ENCODE measurements around the gene ZNF438. TPM values are rescaled to one million over a fixed set of nuclear protein-coding genes. Genes with fewer than 3 reads are reported as not detected.

Gene ZNF438
- total RNA-seq, 1 donor from 2014 or later, result 1.3 TPM

DNA sequence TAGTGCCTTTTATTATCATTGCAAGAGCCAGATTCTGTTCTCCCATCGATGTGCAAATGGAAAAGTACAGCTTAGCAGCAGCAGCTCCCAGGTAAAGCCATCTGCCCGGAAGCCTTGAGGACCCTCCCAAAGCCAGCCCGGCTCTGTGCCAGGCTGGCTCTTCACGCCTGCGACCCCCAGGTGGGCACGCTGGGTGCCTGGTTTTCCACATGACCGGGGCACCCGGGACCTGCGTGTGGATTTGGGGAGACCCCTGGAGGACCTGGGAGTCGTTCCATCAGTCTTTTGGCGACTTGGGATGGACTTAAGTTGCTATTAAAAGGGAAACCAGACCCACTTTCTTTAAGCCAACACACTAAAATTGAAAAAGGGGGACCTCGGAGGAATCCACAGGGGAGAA is 196.5 kb downstream of the ZNF438 start:
- Histone ChIP-seq H3K36me3 (no peaks in the 10 kb centered on the region), H3K9me3 (ENCODE audit: low read depth) (no peaks in the 10 kb centered on the region), H3F3A (ENCODE audit: low read depth) (peaks cover 10% of the 10 kb centered on the region), H3K79me2 (ENCODE audit: low read depth) (no peaks in the 10 kb centered on the region), H3K4me3 (no peak overlapping the region), H3K4me2 (no peak overlapping the region), H3K4me1 (peaks cover 41% of the 10 kb centered on the region), H3K27ac (no peak overlapping the region), H3K9ac (no peak overlapping the region), H3K27me3 (no peaks in the 10 kb centered on the region), H2AFZ (replicated peaks) (no peak overlapping the region), H4K20me1 (ENCODE audit: low read depth) (no peaks in the 10 kb centered on the region)
- no peaks in the 10 kb centered on the region for H3K36me3 Mint-ChIP-seq
- peaks cover 8% of the 10 kb centered on the region for H3K27me3 Mint-ChIP-seq (ENCODE audit: insufficient read depth, low read depth)
- no peak overlapping the region for H3K27ac Mint-ChIP-seq
- TF ChIP-seq, protein P1, sequence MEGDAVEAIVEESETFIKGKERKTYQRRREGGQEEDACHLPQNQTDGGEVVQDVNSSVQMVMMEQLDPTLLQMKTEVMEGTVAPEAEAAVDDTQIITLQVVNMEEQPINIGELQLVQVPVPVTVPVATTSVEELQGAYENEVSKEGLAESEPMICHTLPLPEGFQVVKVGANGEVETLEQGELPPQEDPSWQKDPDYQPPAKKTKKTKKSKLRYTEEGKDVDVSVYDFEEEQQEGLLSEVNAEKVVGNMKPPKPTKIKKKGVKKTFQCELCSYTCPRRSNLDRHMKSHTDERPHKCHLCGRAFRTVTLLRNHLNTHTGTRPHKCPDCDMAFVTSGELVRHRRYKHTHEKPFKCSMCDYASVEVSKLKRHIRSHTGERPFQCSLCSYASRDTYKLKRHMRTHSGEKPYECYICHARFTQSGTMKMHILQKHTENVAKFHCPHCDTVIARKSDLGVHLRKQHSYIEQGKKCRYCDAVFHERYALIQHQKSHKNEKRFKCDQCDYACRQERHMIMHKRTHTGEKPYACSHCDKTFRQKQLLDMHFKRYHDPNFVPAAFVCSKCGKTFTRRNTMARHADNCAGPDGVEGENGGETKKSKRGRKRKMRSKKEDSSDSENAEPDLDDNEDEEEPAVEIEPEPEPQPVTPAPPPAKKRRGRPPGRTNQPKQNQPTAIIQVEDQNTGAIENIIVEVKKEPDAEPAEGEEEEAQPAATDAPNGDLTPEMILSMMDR (IDR thresholded peaks at IDR 0.05), result no peak
- TF ChIP-seq EZH2phosphoT487 (IDR thresholded peaks at IDR 0.05), result no peak
- no peak for TF ChIP-seq EZH2 (IDR thresholded peaks at IDR 0.05)
- no peak overlapping the region for H3K4me3 Mint-ChIP-seq
- H3K4me1 Mint-ChIP-seq, result peaks cover 16% of the 10 kb centered on the region
- H3K9me3 Mint-ChIP-seq, result no peaks in the 10 kb centered on the region
- no peak for DNase-seq (ENCODE audit: low spot score)

DNA sequence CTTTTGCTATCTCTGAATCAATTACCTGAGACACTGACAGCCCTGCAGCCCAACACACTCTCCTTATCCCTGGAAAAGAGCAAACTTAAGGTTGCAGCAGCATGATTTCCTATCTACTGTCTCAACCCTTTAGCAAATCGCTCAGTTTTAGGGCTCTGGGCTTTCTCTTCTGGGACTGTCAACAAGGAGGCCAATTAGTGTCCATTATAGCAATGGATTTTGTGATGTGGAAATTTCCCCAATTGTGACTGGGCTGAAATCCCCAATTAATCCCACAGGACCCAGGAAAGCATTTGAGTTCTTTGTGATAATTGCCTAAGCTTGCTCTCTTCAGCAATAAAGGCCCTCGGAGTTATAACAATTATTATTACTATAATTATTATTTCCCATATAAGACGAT is 197.0 kb downstream of the ZNF438 start:
- Histone ChIP-seq H3K4me2 (peak overlapping the region; percentile 43), H3K27me3 (no peaks in the 10 kb centered on the region), H3K4me3 (no peak overlapping the region), H3K9me3 (ENCODE audit: low read depth) (no peaks in the 10 kb centered on the region), H3K79me2 (ENCODE audit: low read depth) (no peaks in the 10 kb centered on the region), H3K27ac (no peak overlapping the region), H3F3A (ENCODE audit: low read depth) (peaks cover 10% of the 10 kb centered on the region), H3K9ac (no peak overlapping the region), H4K20me1 (ENCODE audit: low read depth) (no peaks in the 10 kb centered on the region), H3K4me1 (peaks cover 43% of the 10 kb centered on the region), H2AFZ (replicated peaks) (no peak overlapping the region), H3K36me3 (no peaks in the 10 kb centered on the region)
- DNase-seq (ENCODE audit: low spot score), result peak; percentile 69
- H3K4me3 Mint-ChIP-seq, result no peak overlapping the region
- no peaks in the 10 kb centered on the region for H3K36me3 Mint-ChIP-seq
- H3K27ac Mint-ChIP-seq, result no peak overlapping the region
- H3K27me3 Mint-ChIP-seq (ENCODE audit: insufficient read depth, low read depth), result peaks cover 8% of the 10 kb centered on the region
- peaks cover 21% of the 10 kb centered on the region for H3K4me1 Mint-ChIP-seq
- no peak for TF ChIP-seq EZH2 (IDR thresholded peaks at IDR 0.05)
- TF ChIP-seq EZH2phosphoT487 (IDR thresholded peaks at IDR 0.05), result no peak
- TF ChIP-seq, protein P1 (IDR thresholded peaks at IDR 0.05), result no peak
- no peaks in the 10 kb centered on the region for H3K9me3 Mint-ChIP-seq

- Mint-ChIP-seq H3K27me3 (ENCODE audit: insufficient read depth, low read depth) (peaks cover 8% of the 10 kb centered on the region), H3K4me1 (peaks cover 24% of the 10 kb centered on the region), H3K27ac (no peak overlapping the region), H3K9me3 (no peaks in the 10 kb centered on the region), H3K36me3 (no peaks in the 10 kb centered on the region), H3K4me3 (no peak overlapping the region)
- Histone ChIP-seq H3K79me2 (ENCODE audit: low read depth) (no peaks in the 10 kb centered on the region), H3K9ac (no peak overlapping the region), H3K9me3 (ENCODE audit: low read depth) (no peaks in the 10 kb centered on the region), H3K27me3 (no peaks in the 10 kb centered on the region), H3K27ac (no peak overlapping the region), H3F3A (ENCODE audit: low read depth) (peaks cover 10% of the 10 kb centered on the region), H3K4me3 (no peak overlapping the region), H3K36me3 (no peaks in the 10 kb centered on the region), H4K20me1 (ENCODE audit: low read depth) (no peaks in the 10 kb centered on the region), H3K4me2 (peak overlapping the region; percentile 43), H3K4me1 (peaks cover 43% of the 10 kb centered on the region), H2AFZ (replicated peaks) (no peak overlapping the region)
- DNase-seq (ENCODE audit: low spot score), result no peak
- TF ChIP-seq EZH2 (IDR thresholded peaks at IDR 0.05), result no peak
- TF ChIP-seq, protein P1 (IDR thresholded peaks at IDR 0.05), result no peak
- TF ChIP-seq EZH2phosphoT487 (IDR thresholded peaks at IDR 0.05), result no peak
Measured at GRCh38 chr10:30834153-30834552, 197.5 kb downstream of the ZNF438 start.

Data from neural progenitor cell (in vitro differentiated cells).